Activated CD4-positive, alpha-beta T cell treated with anti-CD3 and anti-CD28 coated beads, Interleukin-2, Interleukin-6, amounts not matched to agents 100 ng/mL and 50 ng/mL, durations not matched to agents 16 hours and 8 hours (primary cell): Measurements from ENCODE around the gene CHCHD6.

Experiments used
- DNase-seq: peaks from one replicate; pipeline ENCODE4 v3.0.0-alpha.2; 2020

Gene CHCHD6

DNA sequence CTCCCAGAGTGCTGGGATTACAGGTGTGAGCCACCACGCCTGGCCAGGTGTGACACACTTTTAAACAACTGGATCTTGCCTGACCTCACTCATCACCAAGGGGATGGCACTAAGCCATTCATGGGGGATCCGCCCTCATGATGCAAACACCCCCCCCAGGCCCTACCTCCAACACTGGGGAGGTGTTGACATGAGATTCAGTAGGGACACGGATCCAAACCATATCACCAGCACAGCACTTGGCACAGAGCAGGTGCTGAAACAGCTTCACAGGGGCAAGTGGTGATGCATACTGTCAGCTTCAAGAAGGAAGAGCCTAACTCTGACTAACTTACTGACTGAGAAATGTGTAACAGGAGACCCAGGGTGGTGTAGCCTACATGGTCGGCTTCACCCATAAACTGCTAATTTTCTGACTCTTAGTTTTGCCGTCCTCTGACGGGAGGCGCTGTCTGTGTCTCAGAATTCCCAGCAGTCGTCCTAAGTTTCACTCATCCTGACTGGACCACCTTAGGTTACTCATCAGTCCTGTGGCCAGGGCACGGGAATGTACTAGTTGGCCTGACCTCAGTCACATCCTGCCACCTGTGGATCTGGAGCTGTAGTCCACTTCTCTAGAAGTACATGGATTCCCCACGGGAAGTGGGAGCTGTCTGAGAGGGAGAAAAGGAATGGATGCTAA lies 197.0 kb downstream of the CHCHD6 start:
- no peak for DNase-seq

DNA sequence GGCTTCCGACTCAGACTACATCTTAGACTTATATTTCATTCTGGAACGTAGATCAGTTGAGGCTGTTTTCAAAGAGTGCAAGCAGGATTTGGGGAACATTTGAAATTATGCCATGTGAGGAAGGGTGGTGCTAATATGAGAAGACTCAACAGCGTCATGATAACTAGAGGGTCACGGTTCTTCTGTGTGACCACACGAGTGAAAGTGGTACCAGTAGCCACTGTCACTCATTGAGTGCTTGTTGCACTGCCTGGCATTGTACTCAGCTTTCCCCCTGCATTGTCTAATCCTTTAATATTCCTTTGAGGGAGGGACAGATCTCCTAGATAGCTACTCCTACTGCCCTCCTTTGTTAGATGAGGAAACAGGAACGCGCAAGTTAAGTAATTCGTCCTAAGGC lies 197.6 kb downstream of the CHCHD6 start:
- DNase-seq = no peak

DNA sequence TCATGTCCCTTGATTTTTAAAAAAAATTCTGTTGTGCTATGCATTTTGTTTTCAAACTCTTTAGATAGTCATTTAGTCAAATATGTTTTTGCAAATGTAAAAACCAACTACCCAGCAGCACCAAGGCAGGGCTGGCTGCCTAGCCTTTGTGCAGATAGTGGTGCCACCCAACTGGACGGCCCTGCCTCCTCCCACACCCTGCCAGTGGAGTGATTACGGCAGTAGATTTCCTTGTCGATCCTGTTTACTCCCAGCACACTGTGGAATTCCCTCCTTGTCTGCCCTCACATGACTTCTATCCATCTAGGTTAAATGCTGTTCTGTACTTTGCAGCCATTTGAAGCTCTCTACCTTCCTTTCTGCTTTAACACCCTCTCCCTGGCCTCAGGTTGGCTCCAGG lies 199.5 kb downstream of the CHCHD6 start:
- DNase-seq = no peak

DNA sequence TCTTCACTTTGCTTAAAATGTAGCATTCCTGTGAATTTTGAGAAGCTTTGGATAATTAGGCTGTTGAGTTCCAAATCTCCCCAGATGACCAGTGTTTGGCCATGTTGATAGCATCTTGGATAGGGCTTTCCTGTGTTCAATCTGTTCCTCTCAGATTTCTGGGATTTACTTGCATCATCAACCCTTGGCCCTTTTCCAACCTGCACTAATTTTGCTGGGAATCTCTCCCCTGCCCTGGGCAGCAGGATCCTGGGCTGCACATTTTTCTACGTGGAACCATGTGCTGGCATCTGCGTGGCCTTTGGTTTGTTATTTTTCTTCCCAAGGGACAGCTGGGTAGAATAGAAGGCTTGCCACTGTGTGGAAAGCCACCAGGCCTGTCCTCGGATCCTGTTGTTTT lies 203.5 kb downstream of the CHCHD6 start:
- no peak for DNase-seq

DNA sequence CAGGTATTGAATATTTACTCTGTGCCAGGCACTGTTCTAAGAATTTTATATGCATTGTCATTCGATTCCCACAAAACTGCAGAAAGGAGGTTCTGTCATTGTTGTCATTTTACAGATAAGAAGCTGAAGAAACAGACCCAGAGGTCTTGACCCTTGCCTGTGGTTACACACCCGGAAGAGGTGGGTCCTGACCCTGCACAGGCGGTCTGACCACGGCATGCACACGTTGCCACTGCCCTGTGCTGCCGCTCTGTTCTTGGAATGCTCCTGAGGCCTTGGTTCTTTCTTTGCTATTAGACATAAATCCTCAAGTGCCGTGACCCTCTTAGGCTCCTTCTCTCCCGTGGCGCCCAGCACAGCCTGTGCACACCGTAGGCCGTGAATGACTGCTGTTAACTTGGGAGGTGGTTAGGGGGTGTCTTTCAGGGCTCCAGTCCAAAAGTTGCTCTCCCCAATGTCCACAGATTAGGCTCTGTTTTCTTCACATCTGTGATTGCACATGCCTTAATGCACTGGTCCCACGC lies 204.8 kb downstream of the CHCHD6 start:
- DNase-seq = peak; percentile 37

DNA sequence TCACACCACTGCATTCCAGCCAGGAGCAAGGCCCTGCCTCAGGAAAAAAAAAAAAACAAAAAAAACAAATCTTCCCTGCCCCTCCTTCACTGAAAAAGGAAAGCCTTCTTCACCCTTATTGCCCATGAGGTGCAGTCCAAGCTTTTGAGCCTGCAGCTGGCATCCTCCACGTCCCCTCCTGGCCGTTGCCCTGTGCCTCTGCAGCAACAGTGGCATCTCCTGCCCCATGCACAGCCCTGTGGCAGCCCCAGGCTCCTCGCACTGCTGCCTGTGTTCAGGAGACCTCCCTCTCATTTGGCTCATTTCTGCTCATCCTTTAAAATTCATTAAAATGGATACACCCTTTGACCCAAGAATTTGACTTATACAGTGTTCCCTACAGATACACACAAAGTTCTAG lies 206.2 kb downstream of the CHCHD6 start:
- no peak for DNase-seq

DNA sequence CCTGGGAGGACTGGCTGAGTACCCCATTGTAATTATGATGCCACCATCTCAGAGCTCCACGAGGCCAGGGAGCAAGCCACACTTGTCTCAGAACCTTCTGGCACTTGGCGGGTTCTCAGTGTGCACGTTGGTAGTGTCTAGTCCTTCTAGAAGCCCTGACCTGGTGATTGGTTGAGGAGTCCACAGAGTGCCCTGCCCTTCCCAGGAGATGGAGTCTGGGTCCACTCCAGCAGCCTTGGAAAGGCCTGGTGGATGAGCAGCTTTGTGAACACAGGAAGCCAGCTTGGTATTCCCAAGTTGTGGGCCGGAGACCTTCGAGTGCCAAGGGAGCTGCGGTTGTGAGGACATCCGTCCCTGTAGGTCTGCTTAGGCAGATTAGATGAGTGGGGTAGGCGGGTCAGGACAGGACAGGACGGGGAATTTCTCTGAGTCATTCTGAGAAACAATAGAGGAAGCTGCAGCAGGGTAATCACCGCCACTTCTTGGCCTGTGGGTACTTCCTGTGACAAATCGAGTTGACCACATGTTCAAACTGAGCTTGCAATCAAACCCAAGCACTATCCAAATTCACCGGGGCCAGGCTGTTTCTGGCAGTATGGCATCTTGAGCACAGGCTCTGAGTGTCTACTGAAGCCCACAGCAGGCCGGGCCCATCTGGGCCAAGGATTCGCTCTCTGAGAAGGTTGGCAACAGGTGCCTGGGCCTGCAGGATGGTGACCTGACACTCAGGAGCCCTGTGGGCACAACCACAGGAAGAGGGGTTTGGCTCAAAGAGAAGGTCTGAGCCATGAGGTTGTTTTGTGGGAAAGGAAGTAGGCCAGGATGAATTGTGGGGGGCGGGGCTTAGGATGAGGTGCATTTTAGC lies 207.4 kb downstream of the CHCHD6 start:
- peak; percentile 94 for DNase-seq

DNA sequence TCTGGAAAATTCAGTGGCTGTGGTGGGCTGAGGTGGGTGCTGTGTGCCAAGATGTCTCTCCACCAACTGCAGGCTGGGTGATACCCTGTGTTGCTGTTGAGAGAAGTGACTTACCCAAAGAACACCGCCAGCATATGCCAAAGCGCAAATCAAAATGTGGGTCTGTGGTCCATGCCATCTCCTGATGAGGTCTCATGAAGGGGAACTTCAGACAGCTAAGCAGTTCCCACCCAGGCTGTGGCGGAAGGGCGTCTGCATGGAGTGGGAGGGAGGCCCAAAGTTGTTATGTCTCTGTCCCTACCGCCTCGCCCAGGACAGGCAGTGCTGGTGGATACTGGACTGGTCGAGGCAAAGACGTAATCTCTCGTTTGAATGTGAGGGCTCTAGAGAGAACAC lies 208.0 kb downstream of the CHCHD6 start:
- no peak for DNase-seq

DNA sequence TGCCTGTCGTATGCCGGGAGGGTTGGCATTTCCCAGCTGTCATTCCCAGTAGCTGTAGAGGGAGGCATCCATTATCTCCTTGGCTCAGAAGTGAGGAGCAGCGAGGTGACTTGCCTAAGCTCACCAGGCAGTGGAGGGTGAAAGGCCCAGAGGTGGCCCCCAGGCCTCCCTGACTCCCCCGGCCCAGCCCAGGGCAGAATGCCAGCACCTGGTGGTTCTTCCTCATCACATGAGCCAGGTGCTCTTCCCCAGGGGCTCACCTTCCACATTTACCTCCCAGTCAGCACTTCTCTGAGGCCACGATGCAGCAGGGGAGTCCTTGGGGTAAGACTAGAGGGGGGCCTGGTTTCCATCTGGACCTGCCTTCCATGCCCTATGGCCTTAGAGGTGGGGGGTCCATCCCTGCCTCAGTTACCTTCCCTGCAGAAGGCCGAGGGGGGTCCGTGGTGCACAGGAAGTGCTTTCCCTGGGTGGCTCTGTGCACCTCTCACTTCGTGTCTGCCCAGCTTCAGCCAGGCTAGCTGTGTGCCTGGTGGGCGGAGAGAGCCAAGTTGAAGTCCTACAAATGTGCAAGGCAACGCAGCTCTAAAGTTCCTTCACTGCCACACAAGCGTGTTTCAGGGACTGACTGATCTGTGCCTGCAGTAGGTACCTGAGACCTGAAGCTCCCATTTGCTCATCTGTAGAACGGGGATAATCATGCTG lies 208.6 kb downstream of the CHCHD6 start:
- DNase-seq = no peak

DNA sequence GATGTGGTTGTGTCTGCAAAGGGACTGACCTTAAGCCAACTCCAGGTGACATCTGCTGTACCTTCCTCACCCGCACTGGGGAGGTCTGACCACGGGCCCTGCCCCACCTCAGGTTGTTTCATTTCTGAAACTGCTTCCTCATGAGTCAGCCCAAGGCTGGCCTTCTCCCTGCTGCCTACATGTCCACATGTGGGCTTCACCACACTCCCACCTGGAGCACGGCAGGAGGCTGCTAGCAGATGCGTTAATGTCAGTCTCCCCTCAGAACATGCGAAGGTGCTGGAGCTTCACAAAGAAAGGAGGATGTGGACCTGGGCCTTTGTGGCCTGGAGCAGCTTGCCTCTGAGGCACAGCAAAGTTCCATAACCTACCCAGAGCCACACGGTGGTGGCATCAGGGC lies 209.5 kb downstream of the CHCHD6 start:
- peak; percentile 30 for DNase-seq

DNA sequence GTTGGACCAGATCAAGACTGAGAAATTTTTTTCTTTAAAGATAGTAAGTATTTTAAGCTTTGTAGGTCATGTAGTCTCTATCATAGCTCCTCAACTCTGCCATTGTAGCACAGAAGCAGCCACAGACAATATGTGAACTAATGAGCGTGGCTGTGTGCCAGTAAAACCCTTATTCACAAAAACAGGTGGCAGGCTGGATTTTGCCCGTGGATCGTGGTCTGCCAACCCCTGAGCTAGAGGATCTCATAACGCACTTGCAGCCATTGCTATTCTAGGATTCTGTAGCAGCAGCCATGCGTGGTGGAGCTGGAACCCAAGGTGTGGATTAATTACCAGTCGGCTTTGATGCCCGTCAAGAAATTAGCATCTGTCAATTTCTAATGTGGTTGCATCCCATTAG lies 210.2 kb downstream of the CHCHD6 start:
- no peak for DNase-seq

DNA sequence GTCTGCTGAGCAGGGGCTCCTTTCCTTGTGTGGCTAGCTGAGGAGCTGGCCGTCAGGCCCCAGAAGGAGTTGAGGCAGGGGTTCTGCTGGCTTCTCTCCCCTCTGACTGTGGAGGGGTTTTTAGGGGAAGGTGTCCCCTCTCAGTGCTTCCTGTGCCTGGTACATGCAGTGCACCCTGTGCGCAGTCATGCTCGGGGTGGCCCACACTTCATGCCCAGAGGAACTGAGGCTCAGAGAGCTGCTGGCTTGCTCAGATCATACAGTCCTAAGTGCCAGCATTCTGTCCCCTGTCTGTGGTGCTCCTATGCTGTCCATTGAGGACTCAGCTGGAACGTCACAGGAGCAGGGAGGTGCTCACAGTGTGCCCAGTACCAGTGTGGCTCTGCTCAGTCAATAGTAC lies 211.0 kb downstream of the CHCHD6 start:
- no peak for DNase-seq

DNA sequence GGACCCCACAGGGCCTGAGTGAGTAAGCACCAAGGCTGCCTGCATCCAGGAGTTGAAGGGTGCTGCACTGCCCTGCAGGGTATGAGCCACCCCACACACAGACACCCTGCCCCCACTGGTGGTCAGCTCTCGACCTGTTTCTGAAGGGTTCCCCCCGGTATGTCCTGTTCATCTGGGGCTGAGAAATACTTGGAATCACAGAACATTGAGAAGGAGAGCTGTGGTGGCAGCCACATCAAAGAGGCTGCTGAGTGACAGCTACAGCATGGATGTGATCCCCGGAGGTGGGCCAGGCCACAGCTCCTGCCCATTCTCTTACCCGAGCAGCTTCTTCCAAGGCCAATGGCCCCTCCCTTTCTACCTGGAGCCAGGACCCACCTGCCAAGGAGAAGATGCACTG lies 212.5 kb downstream of the CHCHD6 start:
- DNase-seq = no peak

DNA sequence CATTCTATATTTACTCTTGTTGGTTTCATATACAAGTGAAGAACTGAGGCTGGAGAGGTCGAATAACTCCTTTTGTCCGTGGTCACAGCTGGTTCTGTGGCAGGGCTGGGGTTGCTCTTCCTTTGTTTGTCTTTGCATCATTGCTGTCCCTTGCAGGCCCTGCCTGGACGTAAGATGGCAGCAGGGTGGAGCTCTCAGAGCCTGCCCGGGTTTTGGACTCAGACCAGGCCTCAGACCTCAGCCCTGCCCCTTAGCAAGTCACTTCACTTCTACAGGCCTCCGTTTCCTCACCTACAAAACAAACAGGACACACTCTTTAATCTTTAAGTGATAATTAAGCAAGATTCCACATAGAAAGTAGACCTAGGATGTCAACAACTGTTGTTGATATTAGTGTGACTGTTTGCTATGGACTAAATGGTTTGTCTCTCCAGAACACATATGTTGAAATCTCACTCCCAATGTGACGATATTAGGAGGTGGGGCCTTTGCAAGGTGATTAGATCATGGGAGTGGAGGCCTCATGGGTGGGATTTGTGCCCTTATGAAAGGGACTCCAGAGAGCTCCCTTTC lies 213.3 kb downstream of the CHCHD6 start:
- DNase-seq = no peak

DNA sequence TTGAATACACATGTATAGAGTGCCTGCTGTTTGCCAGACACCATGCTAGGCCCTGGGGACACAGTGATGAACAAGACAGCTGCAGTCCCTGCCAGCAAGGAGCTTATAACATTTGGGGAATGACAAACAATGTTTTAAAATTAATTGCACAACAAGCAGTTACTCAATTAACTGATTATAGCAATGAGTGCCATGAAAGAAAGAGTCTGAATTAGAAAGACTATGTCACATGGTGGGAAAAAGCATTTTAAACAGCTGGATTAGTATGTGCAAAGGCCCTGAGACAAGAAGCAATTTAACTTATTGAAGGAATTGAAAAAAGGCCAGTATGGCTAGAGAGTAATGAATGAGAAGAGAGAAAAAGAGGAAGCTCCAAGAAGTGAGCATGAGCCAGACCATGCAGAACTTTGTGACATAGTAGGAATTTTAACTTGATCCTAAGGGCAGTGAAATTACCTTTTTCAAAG lies 214.3 kb downstream of the CHCHD6 start:
- no peak for DNase-seq

DNA sequence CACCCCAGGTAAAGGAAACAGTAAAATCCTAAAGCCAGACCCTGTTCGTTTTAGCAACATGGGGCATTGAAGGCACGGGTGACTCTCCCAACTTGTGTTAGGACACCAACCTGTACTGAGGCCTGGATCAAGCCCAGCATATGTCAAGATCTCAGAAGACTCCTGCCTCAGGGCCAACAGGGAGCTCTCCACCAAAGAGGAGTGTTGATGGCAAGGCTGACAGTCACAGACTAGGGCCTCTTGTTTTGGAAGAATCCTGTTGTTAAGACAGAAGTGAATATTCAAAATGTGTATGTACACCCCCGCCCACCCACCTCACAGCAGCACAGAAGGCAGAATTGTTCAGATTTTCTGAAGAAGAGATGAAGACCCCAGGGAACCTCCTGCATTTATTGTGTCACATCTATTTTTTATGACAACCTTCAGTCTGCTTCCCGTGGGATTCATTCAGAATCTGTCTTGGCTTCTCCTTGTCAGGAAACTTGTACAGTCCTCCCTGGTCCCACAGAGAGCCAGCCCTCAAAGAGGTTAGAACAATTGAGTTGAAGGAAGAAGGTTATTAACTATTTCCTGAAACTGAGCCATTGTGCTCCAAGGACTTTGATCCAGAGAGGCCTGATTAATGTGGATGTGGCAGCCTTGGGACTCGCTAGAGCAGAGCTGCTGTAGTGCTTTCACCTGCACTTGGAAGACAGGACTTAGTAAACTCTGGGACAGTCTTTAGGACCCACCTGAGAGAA lies 217.2 kb downstream of the CHCHD6 start:
- DNase-seq = no peak

DNA sequence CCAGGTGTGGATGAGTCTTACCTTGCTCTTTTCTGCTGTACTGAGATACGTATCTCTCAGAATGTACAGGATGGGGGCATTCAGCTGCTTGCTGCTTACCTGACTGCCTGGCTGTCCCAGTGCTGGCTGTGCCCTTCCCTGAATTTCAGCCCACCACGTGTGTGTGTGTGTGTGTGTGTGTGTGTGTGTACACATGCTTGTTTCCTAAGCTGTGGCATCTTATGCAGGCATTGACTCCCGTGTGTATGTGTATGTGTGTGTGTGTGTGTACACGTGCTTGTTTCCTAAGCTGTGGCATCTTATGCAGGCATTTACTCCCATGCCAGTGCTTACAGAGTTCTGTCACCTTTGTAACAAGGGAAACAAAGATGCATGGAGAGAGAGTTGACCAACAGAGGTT lies 218.4 kb downstream of the CHCHD6 start:
- no peak for DNase-seq

DNA sequence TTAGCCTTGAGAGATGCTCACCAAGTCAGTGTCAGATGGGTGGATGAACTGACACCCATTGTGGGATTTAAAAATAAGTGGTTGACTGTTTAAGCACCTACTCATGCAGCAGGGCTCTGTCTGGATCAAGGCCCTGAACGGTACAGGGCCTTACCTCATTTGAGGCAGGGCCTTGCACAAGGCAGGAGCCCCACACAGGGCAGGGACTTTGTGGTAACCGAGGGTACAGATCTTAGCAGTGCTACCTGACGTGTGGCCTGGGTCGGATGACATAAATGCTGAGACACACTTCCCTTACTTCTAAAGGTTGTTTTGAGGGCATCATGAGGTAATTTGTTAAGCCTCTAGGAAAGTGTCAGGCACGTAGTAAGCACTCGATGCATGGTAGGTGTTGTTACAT lies 219.4 kb downstream of the CHCHD6 start:
- DNase-seq = peak; percentile 48

DNA sequence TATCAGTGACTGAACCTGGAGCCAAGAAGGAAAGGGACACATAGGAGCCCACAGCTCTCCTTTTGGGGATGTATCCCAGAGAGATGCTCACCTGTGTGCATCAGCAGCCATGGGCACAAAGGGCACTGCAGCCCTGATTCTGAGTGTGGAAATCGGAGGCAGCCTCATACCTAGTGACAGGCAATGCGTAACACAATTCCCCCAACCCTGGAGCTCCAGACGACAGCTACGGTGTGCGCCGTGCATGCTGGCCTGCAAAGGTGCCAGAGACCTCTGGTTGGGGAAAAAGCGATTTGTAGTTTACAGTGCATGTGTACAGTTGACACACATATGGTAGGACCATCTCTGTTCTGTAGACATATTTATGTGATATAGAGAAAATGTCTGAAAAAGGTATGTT lies 219.9 kb downstream of the CHCHD6 start:
- no peak for DNase-seq

DNA sequence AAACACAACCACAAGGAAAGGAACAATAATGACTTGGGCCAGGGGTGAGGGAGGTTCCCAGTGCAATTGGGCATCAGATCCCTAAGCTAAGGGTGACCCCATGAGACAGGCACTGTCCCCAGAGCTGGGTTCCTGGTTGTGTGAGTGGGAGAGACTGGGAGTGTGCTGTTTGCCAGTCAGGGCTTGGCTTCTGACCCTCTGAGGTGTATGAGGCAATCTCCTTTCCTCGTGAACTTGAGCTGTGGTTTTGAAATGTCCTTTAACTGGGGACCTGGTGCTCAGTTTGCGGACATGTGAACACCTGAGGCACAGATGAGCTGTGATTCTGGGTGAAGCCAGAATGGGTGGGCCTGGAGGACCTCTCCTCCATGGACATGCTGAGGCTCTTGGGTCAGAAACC lies 220.4 kb downstream of the CHCHD6 start:
- DNase-seq = no peak

DNA sequence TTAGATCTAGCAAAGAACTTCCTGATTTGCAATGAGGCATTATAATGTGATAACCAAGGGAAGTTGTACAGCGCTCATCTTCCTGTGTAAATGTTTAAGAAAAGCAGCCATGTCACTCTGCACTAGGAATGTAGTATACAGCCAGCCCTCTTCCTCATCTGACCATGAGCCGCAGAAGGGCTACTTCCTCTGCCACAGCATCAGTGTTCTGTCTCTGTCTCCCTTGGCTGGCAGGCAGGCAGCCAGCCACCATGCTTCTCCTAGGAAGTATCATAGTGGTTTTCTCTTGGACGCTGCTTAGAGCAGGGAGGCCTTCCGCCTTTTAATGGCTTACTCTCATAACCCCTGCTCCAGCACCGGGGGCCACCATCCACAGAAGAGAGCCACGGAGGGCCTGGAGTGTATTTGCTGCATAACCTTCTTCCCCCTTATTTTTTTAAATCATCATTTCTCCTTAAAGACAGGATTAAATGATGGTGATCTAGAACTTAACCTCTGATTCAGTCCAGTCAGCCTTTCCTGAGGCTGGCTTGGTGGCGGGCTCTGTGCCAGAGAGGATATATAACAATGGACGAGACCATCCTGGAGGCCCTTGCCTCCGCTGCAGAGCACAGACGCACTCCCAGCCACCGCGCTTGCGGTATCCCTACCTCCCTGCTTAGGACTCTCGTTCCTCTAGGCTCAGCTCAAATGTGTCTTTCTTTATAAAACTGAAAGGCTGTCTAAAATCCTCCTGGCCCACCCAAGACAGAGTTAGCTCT lies 221.6 kb downstream of the CHCHD6 start:
- no peak for DNase-seq
